ENCODE results near the gene DGKI.

- no peak for TF ChIP-seq CTCF (IDR thresholded peaks at IDR 0.05 in 4 of 5, conservative IDR thresholded peaks at IDR 0.05 in 1 of 5)
- no peak for TF ChIP-seq POLR2A (IDR thresholded peaks at IDR 0.05)
Observed at GRCh38 chr7:137813541-137813940, 33.2 kb downstream of the DGKI start.
